K562 (cell line): ENCODE measurements around the gene GUCY2D. TPM values are rescaled to one million over a fixed set of nuclear protein-coding genes. Genes with fewer than 3 reads are reported as not detected.

Experiments
- KDM5B ChIP-seq: fragments of 200-600 bp; sonication (generic); IDR thresholded peaks from 2 replicates; pipeline ENCODE4 v1.6.1; 2012; ENCODE audit warnings: low read depth, mild to moderate bottlenecking, moderate library complexity, low read length, control low read depth, inconsistent platforms; ENCODE audit not compliant: insufficient replicate concordance
- polyA plus RNA-seq, 8 experiments: library from polyadenylated mRNA; depleted of rRNA in 4 of 8; stranded (reverse) in 5 of 8; unstranded in 3 of 8; fragments of >200 nt; fragmentation: Nextera tagmentation in 2 of 8; fragmentation: Illumina TruSeq in 1 of 8; extraction: Ambion mirVana in 2 of 8; extraction: Trizol in 1 of 8; gene quantifications; 2 replicates each; pipeline versions ENCODE4 v1.2.1 to v1.2.3, GENCODE V29; 2011 to 2014; ENCODE audit warnings: inconsistent platforms in 1 of 8, missing spikeins in 1 of 8
- total RNA-seq, 7 experiments: library from RNA; depleted of rRNA in 6 of 7; stranded (reverse); fragments of >200 nt in 6 of 7; fragmentation: Illumina TruSeq in 2 of 7; extraction: Trizol in 2 of 7; gene quantifications; 2 replicates each; pipeline versions ENCODE4 v1.2.1 to v1.2.3, GENCODE V29; 2011 to 2021; ENCODE audit warnings: low replicate concordance in 1 of 7
- TF ChIP-seq, protein P1 (sequence below): fragments of 450-650 bp; IDR thresholded peaks from 2 replicates; pipeline ENCODE4 v1.6.1; 2016; ENCODE audit warnings: low read depth

GUCY2D gene
- total and polyA plus RNA-seq, 9 of the 15 experiments (the other 6 are each of a cell fraction or from before 2014, with no cell fraction given), result 0.05 TPM; not detected in 8

DNA sequence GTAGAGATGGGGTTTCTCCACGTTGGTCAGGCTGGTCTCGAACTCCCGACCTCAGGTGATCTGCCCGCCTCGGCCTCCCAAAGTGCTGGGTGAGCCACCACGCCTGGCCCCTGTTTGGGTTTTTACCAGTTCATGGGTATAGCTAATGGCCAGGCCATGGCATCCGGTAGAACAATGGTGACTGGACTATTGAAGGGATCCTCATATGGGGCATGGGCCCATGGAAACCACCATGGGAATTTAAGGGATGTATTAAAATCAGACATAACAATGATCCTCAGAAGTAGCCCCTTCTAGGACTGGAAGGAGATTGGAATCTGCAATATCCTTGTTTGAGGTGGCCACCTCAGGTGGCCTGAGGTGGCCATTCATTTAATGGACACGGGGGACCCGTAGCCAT lies 17.5 kb upstream of the GUCY2D start (continued):
- TF ChIP-seq, protein P1, sequence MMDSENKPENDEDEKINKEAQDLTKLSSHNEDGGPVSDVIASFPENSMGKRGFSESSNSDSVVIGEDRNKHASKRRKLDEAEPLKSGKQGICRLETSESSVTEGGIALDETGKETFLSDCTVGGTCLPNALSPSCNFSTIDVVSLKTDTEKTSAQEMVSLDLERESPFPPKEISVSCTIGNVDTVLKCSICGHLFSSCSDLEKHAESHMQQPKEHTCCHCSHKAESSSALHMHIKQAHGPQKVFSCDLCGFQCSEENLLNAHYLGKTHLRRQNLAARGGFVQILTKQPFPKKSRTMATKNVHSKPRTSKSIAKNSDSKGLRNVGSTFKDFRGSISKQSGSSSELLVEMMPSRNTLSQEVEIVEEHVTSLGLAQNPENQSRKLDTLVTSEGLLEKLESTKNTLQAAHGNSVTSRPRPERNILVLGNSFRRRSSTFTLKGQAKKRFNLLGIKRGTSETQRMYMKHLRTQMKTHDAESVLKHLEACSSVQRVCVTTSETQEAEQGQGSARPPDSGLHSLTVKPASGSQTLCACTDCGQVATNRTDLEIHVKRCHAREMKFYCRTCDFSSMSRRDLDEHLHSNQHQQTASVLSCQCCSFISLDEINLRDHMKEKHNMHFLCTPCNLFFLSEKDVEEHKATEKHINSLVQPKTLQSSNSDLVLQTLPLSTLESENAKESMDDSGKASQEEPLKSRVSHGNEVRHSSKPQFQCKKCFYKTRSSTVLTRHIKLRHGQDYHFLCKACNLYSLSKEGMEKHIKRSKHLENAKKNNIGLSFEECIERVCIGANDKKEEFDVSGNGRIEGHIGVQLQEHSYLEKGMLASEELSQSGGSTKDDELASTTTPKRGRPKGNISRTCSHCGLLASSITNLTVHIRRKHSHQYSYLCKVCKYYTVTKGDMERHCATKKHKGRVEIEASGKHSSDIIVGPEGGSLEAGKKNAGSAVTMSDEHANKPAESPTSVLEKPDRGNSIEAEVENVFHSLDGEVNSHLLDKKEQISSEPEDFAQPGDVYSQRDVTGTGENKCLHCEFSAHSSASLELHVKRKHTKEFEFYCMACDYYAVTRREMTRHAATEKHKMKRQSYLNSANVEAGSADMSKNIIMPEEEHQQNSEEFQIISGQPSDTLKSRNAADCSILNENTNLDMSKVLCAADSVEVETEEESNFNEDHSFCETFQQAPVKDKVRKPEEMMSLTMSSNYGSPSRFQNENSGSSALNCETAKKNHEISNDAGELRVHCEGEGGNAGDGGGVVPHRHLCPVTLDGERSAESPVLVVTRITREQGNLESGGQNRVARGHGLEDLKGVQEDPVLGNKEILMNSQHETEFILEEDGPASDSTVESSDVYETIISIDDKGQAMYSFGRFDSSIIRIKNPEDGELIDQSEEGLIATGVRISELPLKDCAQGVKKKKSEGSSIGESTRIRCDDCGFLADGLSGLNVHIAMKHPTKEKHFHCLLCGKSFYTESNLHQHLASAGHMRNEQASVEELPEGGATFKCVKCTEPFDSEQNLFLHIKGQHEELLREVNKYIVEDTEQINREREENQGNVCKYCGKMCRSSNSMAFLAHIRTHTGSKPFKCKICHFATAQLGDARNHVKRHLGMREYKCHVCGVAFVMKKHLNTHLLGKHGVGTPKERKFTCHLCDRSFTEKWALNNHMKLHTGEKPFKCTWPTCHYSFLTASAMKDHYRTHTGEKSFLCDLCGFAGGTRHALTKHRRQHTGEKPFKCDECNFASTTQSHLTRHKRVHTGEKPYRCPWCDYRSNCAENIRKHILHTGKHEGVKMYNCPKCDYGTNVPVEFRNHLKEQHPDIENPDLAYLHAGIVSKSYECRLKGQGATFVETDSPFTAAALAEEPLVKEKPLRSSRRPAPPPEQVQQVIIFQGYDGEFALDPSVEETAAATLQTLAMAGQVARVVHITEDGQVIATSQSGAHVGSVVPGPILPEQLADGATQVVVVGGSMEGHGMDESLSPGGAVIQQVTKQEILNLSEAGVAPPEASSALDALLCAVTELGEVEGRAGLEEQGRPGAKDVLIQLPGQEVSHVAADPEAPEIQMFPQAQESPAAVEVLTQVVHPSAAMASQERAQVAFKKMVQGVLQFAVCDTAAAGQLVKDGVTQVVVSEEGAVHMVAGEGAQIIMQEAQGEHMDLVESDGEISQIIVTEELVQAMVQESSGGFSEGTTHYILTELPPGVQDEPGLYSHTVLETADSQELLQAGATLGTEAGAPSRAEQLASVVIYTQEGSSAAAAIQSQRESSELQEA, result no peak
- no peak for TF ChIP-seq KDM5B
